Measurements from ENCODE around the gene CLCN3. TPM values are rescaled to one million over a fixed set of nuclear protein-coding genes. Genes with fewer than 3 reads are reported as not detected.

CLCN3 gene
- total RNA-seq, 1 experiment from 2014 or later: 63.0 TPM

DNA sequence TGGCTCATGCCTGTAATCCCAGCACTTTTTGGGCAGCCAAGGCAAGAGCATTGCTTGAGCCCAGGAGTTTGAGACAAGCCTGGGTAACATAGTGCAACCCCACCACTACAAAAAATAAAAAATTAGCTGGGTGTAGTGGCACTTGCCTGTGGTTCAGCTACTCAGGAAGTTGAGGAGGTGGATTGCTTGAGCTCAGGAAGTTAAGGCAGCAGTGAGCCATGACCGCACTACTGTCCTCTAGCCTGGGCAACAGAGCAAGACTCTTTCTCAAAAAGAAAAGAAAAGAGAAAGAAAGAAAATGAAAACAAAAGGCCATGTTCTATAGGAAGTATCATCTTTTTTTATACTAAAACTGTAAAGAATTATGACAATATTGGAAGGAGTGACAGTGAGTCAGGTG, 46.5 kb upstream of the CLCN3 start:
- H3K36me3 ChIP-seq (ENCODE audit: insufficient read depth, low read length, poor library complexity, severe bottlenecking): no peaks in the 10 kb centered on the region
- no peaks in the 10 kb centered on the region for H3K9me3 ChIP-seq (ENCODE audit: low read depth, low read length, poor library complexity, severe bottlenecking)
- no peak for DNase-seq (ENCODE audit: low spot score)
- intact Hi-C loops (cut with micrococcal nuclease; ENCODE audit: unreplicated experiment): no loop called here
- H3K27me3 ChIP-seq (replicated peaks; ENCODE audit: insufficient read depth, low read depth, low read length, poor library complexity): no peaks in the 10 kb centered on the region
- H3K4me3 ChIP-seq (ENCODE audit: low read depth, low read length, poor library complexity, severe bottlenecking): no peak overlapping the region
- CTCF ChIA-PET: no interaction called here
- no TSS peak for BruUV-seq (replicated peaks)
- no peak overlapping the region for H3K27ac ChIP-seq (ENCODE audit: low read depth, low read length, poor library complexity, severe bottlenecking)
- TF ChIP-seq EZH2 (IDR thresholded peaks at IDR 0.05; ENCODE audit: borderline replicate concordance, low read depth, low read length, poor library complexity, severe bottlenecking): no peak
- TF ChIP-seq, protein P1, sequence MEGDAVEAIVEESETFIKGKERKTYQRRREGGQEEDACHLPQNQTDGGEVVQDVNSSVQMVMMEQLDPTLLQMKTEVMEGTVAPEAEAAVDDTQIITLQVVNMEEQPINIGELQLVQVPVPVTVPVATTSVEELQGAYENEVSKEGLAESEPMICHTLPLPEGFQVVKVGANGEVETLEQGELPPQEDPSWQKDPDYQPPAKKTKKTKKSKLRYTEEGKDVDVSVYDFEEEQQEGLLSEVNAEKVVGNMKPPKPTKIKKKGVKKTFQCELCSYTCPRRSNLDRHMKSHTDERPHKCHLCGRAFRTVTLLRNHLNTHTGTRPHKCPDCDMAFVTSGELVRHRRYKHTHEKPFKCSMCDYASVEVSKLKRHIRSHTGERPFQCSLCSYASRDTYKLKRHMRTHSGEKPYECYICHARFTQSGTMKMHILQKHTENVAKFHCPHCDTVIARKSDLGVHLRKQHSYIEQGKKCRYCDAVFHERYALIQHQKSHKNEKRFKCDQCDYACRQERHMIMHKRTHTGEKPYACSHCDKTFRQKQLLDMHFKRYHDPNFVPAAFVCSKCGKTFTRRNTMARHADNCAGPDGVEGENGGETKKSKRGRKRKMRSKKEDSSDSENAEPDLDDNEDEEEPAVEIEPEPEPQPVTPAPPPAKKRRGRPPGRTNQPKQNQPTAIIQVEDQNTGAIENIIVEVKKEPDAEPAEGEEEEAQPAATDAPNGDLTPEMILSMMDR (conservative IDR thresholded peaks at IDR 0.05; ENCODE audit: low read depth, low read length): no peak
- no peaks in the 10 kb centered on the region for H3K4me1 ChIP-seq (ENCODE audit: insufficient read depth, low read length, poor library complexity, severe bottlenecking)
- POLR2A ChIA-PET (ENCODE audit: low non-redundant PET): no interaction called here

- no peaks in the 10 kb centered on the region for H3K9me3 ChIP-seq (ENCODE audit: low read depth, low read length, poor library complexity, severe bottlenecking)
- intact Hi-C loops (cut with micrococcal nuclease; ENCODE audit: unreplicated experiment): no loop called here
- no peak for TF ChIP-seq EZH2 (IDR thresholded peaks at IDR 0.05; ENCODE audit: borderline replicate concordance, low read depth, low read length, poor library complexity, severe bottlenecking)
- TF ChIP-seq, protein P1 (conservative IDR thresholded peaks at IDR 0.05; ENCODE audit: low read depth, low read length): no peak
- H3K4me1 ChIP-seq (ENCODE audit: insufficient read depth, low read length, poor library complexity, severe bottlenecking): no peaks in the 10 kb centered on the region
- no peaks in the 10 kb centered on the region for H3K36me3 ChIP-seq (ENCODE audit: insufficient read depth, low read length, poor library complexity, severe bottlenecking)
- no peaks in the 10 kb centered on the region for H3K27me3 ChIP-seq (replicated peaks; ENCODE audit: insufficient read depth, low read depth, low read length, poor library complexity)
- H3K4me3 ChIP-seq (ENCODE audit: low read depth, low read length, poor library complexity, severe bottlenecking): no peak overlapping the region
- DNase-seq (ENCODE audit: low spot score): no peak
- POLR2A ChIA-PET (ENCODE audit: low non-redundant PET): no interaction called here
- CTCF ChIA-PET: no interaction called here
- no peak overlapping the region for H3K27ac ChIP-seq (ENCODE audit: low read depth, low read length, poor library complexity, severe bottlenecking)
- BruUV-seq (replicated peaks): no TSS peak
These were observed 38.2 kb upstream of the CLCN3 start for GRCh38 chr4:169582203-169582602.

DNA sequence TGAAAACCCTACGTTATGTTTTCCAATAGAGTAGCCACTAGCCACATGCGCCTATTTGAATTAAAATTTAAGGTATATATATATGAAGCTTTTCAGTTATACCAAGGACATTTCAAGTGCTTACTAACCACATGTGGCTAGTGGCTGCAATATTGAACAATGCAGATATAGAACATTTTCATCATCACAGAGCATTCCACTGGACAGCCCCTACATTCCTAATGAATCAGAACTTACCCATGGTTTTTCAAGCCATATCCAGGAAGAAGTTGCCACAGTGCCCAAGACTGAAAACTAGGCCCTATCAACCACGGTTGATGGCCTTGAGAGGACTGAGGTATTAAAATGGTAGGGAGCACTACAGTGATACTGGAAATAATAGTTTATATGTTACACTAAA, 37.7 kb upstream of the CLCN3 start:
- POLR2A ChIA-PET (ENCODE audit: low non-redundant PET): no interaction called here
- DNase-seq (ENCODE audit: low spot score): no peak
- no peaks in the 10 kb centered on the region for H3K4me1 ChIP-seq (ENCODE audit: insufficient read depth, low read length, poor library complexity, severe bottlenecking)
- no peak overlapping the region for H3K4me3 ChIP-seq (ENCODE audit: low read depth, low read length, poor library complexity, severe bottlenecking)
- intact Hi-C loops (cut with micrococcal nuclease; ENCODE audit: unreplicated experiment): no loop called here
- no peaks in the 10 kb centered on the region for H3K36me3 ChIP-seq (ENCODE audit: insufficient read depth, low read length, poor library complexity, severe bottlenecking)
- no TSS peak for BruUV-seq (replicated peaks)
- TF ChIP-seq, protein P1 (conservative IDR thresholded peaks at IDR 0.05; ENCODE audit: low read depth, low read length): no peak
- no peak for TF ChIP-seq EZH2 (IDR thresholded peaks at IDR 0.05; ENCODE audit: borderline replicate concordance, low read depth, low read length, poor library complexity, severe bottlenecking)
- H3K9me3 ChIP-seq (ENCODE audit: low read depth, low read length, poor library complexity, severe bottlenecking): no peaks in the 10 kb centered on the region
- no peak overlapping the region for H3K27ac ChIP-seq (ENCODE audit: low read depth, low read length, poor library complexity, severe bottlenecking)
- H3K27me3 ChIP-seq (replicated peaks; ENCODE audit: insufficient read depth, low read depth, low read length, poor library complexity): no peaks in the 10 kb centered on the region
- CTCF ChIA-PET: no interaction called here
